A549 (cell line): ENCODE results near the gene GBF1. TPM values are rescaled to one million over a fixed set of nuclear protein-coding genes. Genes with fewer than 3 reads are reported as not detected.

Experiments
- ATAC-seq, 2 experiments: fragments of 200-7000 bp in 1 of 2; fragments of >200 bp in 1 of 2; cut with Nextera tagmentation in 1 of 2; cut with Tn5 transposase in 1 of 2; 3 replicates each; pipeline versions ENCODE4 v1.8.0 to v1.9.1; 2018 to 2020; ENCODE audit warnings: mild to moderate bottlenecking in 1 of 2, moderate library complexity in 1 of 2
- CTCF ChIA-PET: fragments of 300-600 bp; sonication (Branson Sonifier 250); formaldehyde crosslinking; extraction: SDS; loops from one replicate; lab custom pipeline; 2021; ENCODE audit warnings: antibody characterized with exemption, inconsistent platforms; lab: Yijun Ruan, JAX
- POLR2A ChIA-PET: fragments of 350-600 bp; formaldehyde crosslinking; extraction: SDS; loops from one replicate; lab custom pipeline; 2021; ENCODE audit warnings: antibody characterized with exemption, inconsistent platforms; lab: Yijun Ruan, JAX
- DNase-seq, 2 experiments: peaks; one replicate each; pipeline versions ENCODE4 v3.0.0 to v3.0.0-alpha.2; 2011 to 2016; ENCODE audit warnings: low read depth in 1 of 2, low spot score in 1 of 2
- FAIRE-seq: peaks from 2 replicates; lab custom pipeline; 2011; peaks lifted over from hg19 to GRCh38; lab: Jason Lieb, UNC
- H3K27ac ChIP-seq, 2 experiments: fragments of >200 bp; sonication (Bioruptor Twin); formaldehyde crosslinking; 3 replicates each; pipeline ENCODE4 v1.5.1; 2016 to 2017
- H3K4me1 ChIP-seq: fragments of >200 bp; sonication (Bioruptor Twin); formaldehyde crosslinking; 3 replicates; pipeline ENCODE4 v1.6.1; 2016
- H3K4me2 ChIP-seq: fragments of >200 bp; sonication (Bioruptor Twin); formaldehyde crosslinking; 3 replicates; pipeline ENCODE4 v1.6.1; 2016
- H3K4me3 ChIP-seq: fragments of >200 bp; sonication (Bioruptor Twin); formaldehyde crosslinking; 3 replicates; pipeline ENCODE4 v1.5.1; 2016
- H3K9me3 ChIP-seq: fragments of >200 bp; sonication (Bioruptor Twin); formaldehyde crosslinking; 3 replicates; pipeline ENCODE4 v1.6.1; 2016
- BHLHE40 ChIP-seq: IDR thresholded peaks from 2 replicates; pipeline ENCODE4 v1.6.1; 2012; ENCODE audit warnings: low read depth, low read length, inconsistent platforms
- CBX2 ChIP-seq: fragments of 200-600 bp; sonication (generic); IDR thresholded peaks from 2 replicates; pipeline ENCODE4 v1.6.1; 2016; ENCODE audit warnings: low read depth, mild to moderate bottlenecking, borderline replicate concordance
- CBX8 ChIP-seq: fragments of 200-600 bp; sonication (generic); IDR thresholded peaks from 2 replicates; pipeline ENCODE4 v1.6.1; 2016
- CEBPB ChIP-seq, 2 experiments: fragments of >200 bp in 1 of 2; sonication (Bioruptor Twin) in 1 of 2; formaldehyde crosslinking in 1 of 2; IDR thresholded peaks; 2 replicates each; pipeline ENCODE4 v1.6.1; 2012 to 2016
- CHD2 ChIP-seq: fragments of 150-350 bp; IDR thresholded peaks from 2 replicates; pipeline ENCODE4 v1.6.1; 2014; ENCODE audit warnings: low read length; ENCODE audit not compliant: partially characterized antibody
- CHD4 ChIP-seq: fragments of 200-600 bp; sonication (generic); IDR thresholded peaks from 2 replicates; pipeline ENCODE4 v1.6.1; 2016; ENCODE audit warnings: antibody characterized with exemption, mild to moderate bottlenecking, borderline replicate concordance
- EHF ChIP-seq: fragments of 250-450 bp; sonication (Bioruptor Pico); IDR thresholded peaks from 2 replicates; pipeline ENCODE4 v1.5.0; 2020; ENCODE audit warnings: mild to moderate bottlenecking
- FOSB ChIP-seq: fragments of 250-450 bp; sonication (Bioruptor Pico); IDR thresholded peaks from 2 replicates; pipeline ENCODE4 v1.5.0; 2020; ENCODE audit warnings: mild to moderate bottlenecking, moderate library complexity
- FOSL2 ChIP-seq, 2 experiments: fragments of 450-650 bp in 1 of 2; fragments of >200 bp in 1 of 2; sonication (Bioruptor Twin) in 1 of 2; formaldehyde crosslinking; IDR thresholded peaks; 2 replicates each; pipeline versions ENCODE4 v1.5.0 to v1.6.1; 2016 to 2020; ENCODE audit warnings: mild to moderate bottlenecking in 1 of 2, moderate library complexity in 1 of 2
- FOXS1 ChIP-seq: fragments of 250-450 bp; sonication (Bioruptor Pico); IDR thresholded peaks from 2 replicates; pipeline ENCODE4 v1.5.0; 2020; ENCODE audit warnings: mild to moderate bottlenecking, moderate library complexity
- HDAC2 ChIP-seq: fragments of 200-600 bp; sonication (generic); IDR thresholded peaks from 2 replicates; pipeline ENCODE4 v1.6.1; 2016
- HEYL ChIP-seq: fragments of 250-450 bp; sonication (Bioruptor Pico); IDR thresholded peaks from 2 replicates; pipeline ENCODE4 v1.8.0; 2021; ENCODE audit warnings: mild to moderate bottlenecking, moderate library complexity
- HOXB13 ChIP-seq: fragments of 250-450 bp; sonication (Bioruptor Pico); IDR thresholded peaks from 2 replicates; pipeline ENCODE4 v1.5.0; 2020; ENCODE audit warnings: low read depth, mild to moderate bottlenecking, moderate library complexity
- MAZ ChIP-seq: fragments of 150-350 bp; IDR thresholded peaks from 2 replicates; pipeline ENCODE4 v1.6.1; 2014; ENCODE audit warnings: antibody characterized with exemption, low read depth, low read length, borderline replicate concordance
- PHF8 ChIP-seq: fragments of 200-600 bp; sonication (generic); IDR thresholded peaks from 2 replicates; pipeline ENCODE4 v1.6.1; 2016; ENCODE audit warnings: low read depth, mild to moderate bottlenecking, antibody characterized with exemption, moderate library complexity, borderline replicate concordance
- RCOR1 ChIP-seq: fragments of 150-350 bp; IDR thresholded peaks from 2 replicates; pipeline ENCODE4 v1.6.1; 2014; ENCODE audit warnings: antibody characterized with exemption, low read length, low read depth
- SREBF2 ChIP-seq: fragments of 450-650 bp; IDR thresholded peaks from 2 replicates; pipeline ENCODE4 v1.6.1; 2014; ENCODE audit warnings: mild to moderate bottlenecking, moderate library complexity
- ZNF302 ChIP-seq: fragments of 250-450 bp; sonication (Bioruptor Pico); IDR thresholded peaks from 2 replicates; pipeline ENCODE4 v1.9.0; 2021; ENCODE audit warnings: inconsistent platforms, mild to moderate bottlenecking, moderate library complexity
- WGBS: methylation state at CpG from one replicate; pipeline ENCODE4 v1.1.6; 2017; ENCODE audit errors: missing lambda C conversion rate; 5-methylcytosine and 5-hydroxymethylcytosine counted together
- polyA plus RNA-seq, 4 experiments: library from polyadenylated mRNA; depleted of rRNA in 3 of 4; stranded (reverse); fragments of >200 nt; fragmentation: RNase III in 1 of 4; extraction: RNeasy Plus Mini Kit Qiagen cat#74134 plus additional on column Dnase treatment in 1 of 4; gene quantifications; 2 replicates in 3 of 4; 3 replicates in 1 of 4; pipeline ENCODE4 v1.2.3, GENCODE V29; 2011 to 2017
- TF ChIP-seq, protein P1 (sequence below): fragments of 150-350 bp; IDR thresholded peaks from 2 replicates; pipeline ENCODE4 v1.6.1; 2014; ENCODE audit warnings: low read depth, mild to moderate bottlenecking, low read length
- TF ChIP-seq, protein P2 (sequence below): IDR thresholded peaks from 2 replicates; pipeline ENCODE4 v1.6.1; 2012; ENCODE audit warnings: low read depth, borderline replicate concordance

GBF1 gene
- polyA plus RNA-seq, 2 of the 4 experiments (the other 2 are of a cell fraction) = 20.4 to 21.3 TPM

DNA sequence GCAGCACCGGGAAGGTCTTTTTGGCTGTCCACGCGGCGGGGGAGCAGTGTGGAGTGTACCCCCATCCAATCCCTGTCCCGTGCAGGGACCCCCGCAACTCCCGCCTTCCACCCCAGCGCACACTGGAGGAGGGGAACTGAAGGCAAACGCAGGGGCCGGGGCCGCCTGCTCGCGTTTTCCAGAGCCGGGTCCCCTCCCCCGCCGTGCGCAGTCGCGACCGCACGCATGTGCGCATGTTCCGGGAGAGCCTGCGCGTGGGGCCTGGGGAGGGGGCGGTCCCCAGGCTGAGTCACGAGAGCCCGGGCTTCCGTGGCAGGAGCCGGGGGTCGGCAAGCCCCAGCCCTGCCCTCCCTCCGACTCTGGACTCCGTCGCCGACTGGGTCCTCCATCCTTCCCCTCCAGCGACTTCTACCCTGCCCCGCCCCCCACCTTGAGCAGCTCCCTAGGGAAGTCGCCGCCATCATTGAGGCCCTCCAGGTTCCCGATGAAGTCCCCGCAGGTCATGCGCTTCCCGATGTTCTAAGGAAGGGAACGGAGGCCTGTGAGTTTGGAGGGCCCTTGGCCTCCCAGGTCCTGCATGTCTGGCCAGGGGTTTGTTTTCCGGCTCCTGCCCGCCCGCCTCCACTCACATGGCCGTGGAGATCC lies 165.2 kb downstream of the GBF1 start:
- TF ChIP-seq HDAC2 = no peak
- TF ChIP-seq, protein P1, sequence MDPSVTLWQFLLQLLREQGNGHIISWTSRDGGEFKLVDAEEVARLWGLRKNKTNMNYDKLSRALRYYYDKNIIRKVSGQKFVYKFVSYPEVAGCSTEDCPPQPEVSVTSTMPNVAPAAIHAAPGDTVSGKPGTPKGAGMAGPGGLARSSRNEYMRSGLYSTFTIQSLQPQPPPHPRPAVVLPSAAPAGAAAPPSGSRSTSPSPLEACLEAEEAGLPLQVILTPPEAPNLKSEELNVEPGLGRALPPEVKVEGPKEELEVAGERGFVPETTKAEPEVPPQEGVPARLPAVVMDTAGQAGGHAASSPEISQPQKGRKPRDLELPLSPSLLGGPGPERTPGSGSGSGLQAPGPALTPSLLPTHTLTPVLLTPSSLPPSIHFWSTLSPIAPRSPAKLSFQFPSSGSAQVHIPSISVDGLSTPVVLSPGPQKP = no peak
- TF ChIP-seq HOXB13 = no peak
- no peak for TF ChIP-seq RCOR1
- no peak for TF ChIP-seq SREBF2
- TF ChIP-seq FOXS1 (CRISPR knock-in tag) = no peak
- TF ChIP-seq EHF (CRISPR knock-in tag) = no peak
- TF ChIP-seq CBX8 = no peak
- no peak for TF ChIP-seq CHD2
- no peak for TF ChIP-seq MAZ
- no peak for TF ChIP-seq FOSL2 (IDR thresholded peaks at IDR 0.05)
- TF ChIP-seq FOSL2 (CRISPR knock-in tag; IDR thresholded peaks at IDR 0.05) = no peak
- TF ChIP-seq PHF8 = no peak
- TF ChIP-seq HEYL (CRISPR knock-in tag) = no peak
- TF ChIP-seq CBX2 = no peak
- TF ChIP-seq, protein P2, sequence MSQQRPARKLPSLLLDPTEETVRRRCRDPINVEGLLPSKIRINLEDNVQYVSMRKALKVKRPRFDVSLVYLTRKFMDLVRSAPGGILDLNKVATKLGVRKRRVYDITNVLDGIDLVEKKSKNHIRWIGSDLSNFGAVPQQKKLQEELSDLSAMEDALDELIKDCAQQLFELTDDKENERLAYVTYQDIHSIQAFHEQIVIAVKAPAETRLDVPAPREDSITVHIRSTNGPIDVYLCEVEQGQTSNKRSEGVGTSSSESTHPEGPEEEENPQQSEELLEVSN = no peak
- TF ChIP-seq BHLHE40 = no peak
- no peak for TF ChIP-seq CEBPB (IDR thresholded peaks at IDR 0.05)
- no peak for TF ChIP-seq ZNF302 (CRISPR knock-in tag)
- no peak for TF ChIP-seq CHD4
- FAIRE-seq = no peak
- CTCF ChIA-PET = interaction anchor here (1.0 to 7.3 kb wide), 7 partner anchors 11 to 242 kb away, joined by 3 to 90 read pairs (median 21); partner anchors contain the start of genes FBXL15 and NFKB2
- H3K4me1 ChIP-seq = peaks cover 3% of the 10 kb centered on the region; the same call in 1 of the 3 replicates
- no peak for ATAC-seq
- POLR2A ChIA-PET = no interaction called here
- no peaks in the 10 kb centered on the region for H3K9me3 ChIP-seq
- WGBS = 47% methylated on average over 23 of the region's 48 CpGs
- no peak for DNase-seq
- peak overlapping the region in 1 of 2 experiments; percentile 58; a peak in 2 of 6 replicates for H3K27ac ChIP-seq
- H3K4me2 ChIP-seq = peak overlapping the region; percentile 24
- H3K4me3 ChIP-seq = peak overlapping the region; percentile 28; the same call in 2 of the 3 replicates

DNA sequence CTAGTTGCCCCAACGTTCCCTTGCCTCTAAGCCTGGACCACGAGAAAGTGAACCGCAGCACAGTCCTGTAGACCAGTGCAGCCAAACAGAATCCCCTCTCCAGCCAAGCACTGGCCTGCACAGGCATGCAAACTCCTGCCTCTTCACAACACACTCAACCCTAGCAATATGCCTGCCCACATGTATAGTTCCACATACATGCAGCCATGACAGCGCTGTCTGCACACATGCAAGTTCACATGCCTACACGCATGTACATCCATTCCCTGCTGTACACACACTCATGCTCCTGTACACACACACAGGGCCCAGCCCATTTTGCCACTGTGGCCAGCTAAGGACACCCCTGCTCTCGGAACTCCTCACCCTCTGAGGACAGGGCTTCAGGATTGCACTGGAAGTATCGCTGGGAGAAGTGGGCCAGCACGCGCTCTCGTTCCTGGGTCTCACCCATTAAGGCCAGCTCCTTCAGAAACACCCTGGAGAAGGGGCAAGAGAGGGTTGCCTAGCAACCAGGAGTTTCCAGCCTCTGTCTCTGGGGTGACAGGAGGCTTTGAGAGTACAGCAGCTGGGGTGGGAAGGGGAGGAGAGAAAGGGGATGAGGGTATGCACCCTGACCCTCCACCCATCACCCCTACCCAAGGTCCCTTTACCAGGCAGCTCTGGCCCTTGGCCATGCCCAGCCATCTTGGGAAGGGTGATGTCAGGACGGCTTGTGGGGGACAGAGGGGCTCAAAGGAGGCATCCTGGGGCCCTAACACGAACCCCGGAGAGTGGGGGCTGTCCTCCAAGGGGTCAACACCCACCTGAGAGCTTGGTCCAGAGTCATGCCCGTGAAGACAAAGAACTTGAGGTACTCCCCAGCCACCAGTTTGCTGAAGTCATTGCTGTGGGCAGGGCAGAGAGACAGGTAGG lies 166.3 kb downstream of the GBF1 start:
- CTCF ChIA-PET = interaction anchor here (1.0 to 7.7 kb wide), 9 partner anchors 8 to 243 kb away, joined by 3 to 90 read pairs (median 21); partner anchors contain the start of genes FBXL15 and NFKB2
- TF ChIP-seq EHF (CRISPR knock-in tag) (no peak), FOSB (no peak)
- TF ChIP-seq, all 56 proteins: peak for 0
- 72% methylated on average over 13 of the region's 14 CpGs for WGBS
- Histone ChIP-seq H3K27ac (no peak overlapping the region), H3K4me2 (no peak overlapping the region), H3K9me3 (no peaks in the 10 kb centered on the region), H3K4me3 (no peak overlapping the region), H3K4me1 (peaks cover 3% of the 10 kb centered on the region; the same call in 1 of the 3 replicates)
- no peak for DNase-seq
- no peak for ATAC-seq
- FAIRE-seq = no peak
- POLR2A ChIA-PET = interaction anchor here (1.1 kb wide), 1 partner anchor 14 kb away, joined by 3 read pairs; no protein-coding TSS in a partner anchor
